K562 (cell line): ENCODE results near the gene SART1. TPM values are rescaled to one million over a fixed set of nuclear protein-coding genes. Genes with fewer than 3 reads are reported as not detected.

ENCODE experiments used
- ATAC-seq: fragments of 200-7000 bp; cut with Tn5 transposase; 3 replicates; pipeline ENCODE4 v1.9.1; 2020; ENCODE audit warnings: moderate library complexity
- BruUV-seq: library from RNA; stranded (reverse); fragments of 400-500 nt; replicated peaks from 2 replicates; lab custom pipeline; 2021; lab: Mats Ljungman, UMichigan
- CTCF ChIA-PET: fragments of 300-600 bp; formaldehyde crosslinking; extraction: SDS; loops from one replicate; lab custom pipeline; 2021; ENCODE audit warnings: low intra/inter-chr PET ratio; lab: Yijun Ruan, JAX
- POLR2A ChIA-PET: fragments of 300-600, 350-650 bp; sonication (Branson Sonifier 250); formaldehyde crosslinking; extraction: SDS; loops from one replicate; lab custom pipeline; 2021; ENCODE audit warnings: antibody characterized with exemption, inconsistent platforms; lab: Yijun Ruan, JAX
- DNase-seq, 4 experiments: peaks; one replicate each; pipeline versions ENCODE4 v3.0.0 to v3.0.0-alpha.2; 2011 to 2018; ENCODE audit warnings: low spot score in 3 of 4, mixed read lengths in 3 of 4; ENCODE audit errors: extremely low read depth in 1 of 4
- FAIRE-seq: peaks from 2 replicates; lab custom pipeline; 2011; peaks lifted over from hg19 to GRCh38; lab: Jason Lieb, UNC
- H2AFZ ChIP-seq: 2 replicates; pipeline ENCODE4 v1.6.0; 2011; ENCODE audit warnings: low read depth, low read length, control low read depth, inconsistent platforms
- H3K27ac ChIP-seq: fragments of 200-600 bp; 3 replicates; pipeline ENCODE4 v1.8.0; 2011; ENCODE audit warnings: low read depth, mild to moderate bottlenecking, control low read depth, inconsistent platforms, low read length, moderate library complexity, mixed read lengths; ENCODE audit errors: extremely low read depth
- H3K27me3 ChIP-seq, 2 experiments: fragments of 300-600 bp in 1 of 2; 2 replicates in 1 of 2; 3 replicates in 1 of 2; pipeline versions ENCODE4 v1.6.0 to v1.8.0; 2011; ENCODE audit warnings: inconsistent platforms in 2 of 2, low read length in 2 of 2, mild to moderate bottlenecking in 1 of 2, mixed read lengths in 1 of 2, moderate library complexity in 1 of 2; ENCODE audit not compliant: control insufficient read depth in 2 of 2, insufficient read depth in 2 of 2
- H3K36me3 ChIP-seq: fragments of 300-600 bp; 3 replicates; pipeline ENCODE4 v1.8.0; 2011; ENCODE audit warnings: mild to moderate bottlenecking, low read length, inconsistent platforms; ENCODE audit not compliant: control insufficient read depth, insufficient read depth
- H3K4me1 ChIP-seq, 2 experiments: fragments of 200-600 bp in 1 of 2; replicated peaks in 1 of 2; 2 replicates in 1 of 2; 3 replicates in 1 of 2; pipeline versions ENCODE4 v1.5.1 to v1.8.0; 2011; ENCODE audit warnings: inconsistent platforms in 2 of 2, low read length in 2 of 2, mild to moderate bottlenecking in 1 of 2, mixed read lengths in 1 of 2, moderate library complexity in 1 of 2; ENCODE audit not compliant: control insufficient read depth in 2 of 2, insufficient read depth in 2 of 2
- H3K4me2 ChIP-seq: 2 replicates; pipeline ENCODE4 v1.6.1; 2011; ENCODE audit warnings: low read length, control low read depth, inconsistent platforms, mixed read lengths; ENCODE audit not compliant: insufficient read depth
- H3K4me3 ChIP-seq: fragments of 200-600 bp; sonication (generic), shearing (Covaris generic); 2 replicates; pipeline ENCODE4 v1.5.1; 2016; ENCODE audit warnings: control low read depth, inconsistent platforms
- H3K79me2 ChIP-seq: fragments of 200-600 bp; 3 replicates; pipeline ENCODE4 v1.8.0; 2011; ENCODE audit warnings: low read length, inconsistent platforms; ENCODE audit not compliant: control insufficient read depth, insufficient read depth
- H3K9ac ChIP-seq, 2 experiments: 2 replicates each; pipeline versions ENCODE4 v1.6.0 to v1.6.1; 2011; ENCODE audit warnings: low read depth in 2 of 2, low read length in 2 of 2, control low read depth in 1 of 2, inconsistent platforms in 1 of 2, mild to moderate bottlenecking in 1 of 2, mixed read lengths in 1 of 2; ENCODE audit not compliant: insufficient read depth in 1 of 2
- H3K9me1 ChIP-seq: one replicate; pipeline ENCODE4 v1.6.0; 2011; ENCODE audit warnings: inconsistent platforms, mild to moderate bottlenecking, low read length, moderate library complexity; ENCODE audit not compliant: control insufficient read depth, insufficient read depth
- H3K9me3 ChIP-seq: replicated peaks from 2 replicates; pipeline ENCODE4 v1.5.1; 2011; ENCODE audit warnings: low read depth, low read length, inconsistent platforms; ENCODE audit not compliant: control insufficient read depth, insufficient read depth
- H4K20me1 ChIP-seq: replicated peaks from 2 replicates; pipeline ENCODE4 v1.6.1; 2011; ENCODE audit warnings: low read length, inconsistent platforms, mixed read lengths; ENCODE audit not compliant: control insufficient read depth, insufficient read depth
- ARHGAP35 ChIP-seq: fragments of 450-650 bp; IDR thresholded peaks from 2 replicates; pipeline ENCODE4 v1.6.1; 2018; ENCODE audit not compliant: partially characterized antibody
- CSDE1 ChIP-seq, 2 experiments: fragments of 450-650 bp; IDR thresholded peaks; 2 replicates each; pipeline ENCODE4 v1.6.1; 2016; ENCODE audit warnings: mild to moderate bottlenecking in 1 of 2
- ELF1 ChIP-seq: fragments of 200-800 bp; sonication (Bioruptor generic); IDR thresholded peaks from 2 replicates; pipeline ENCODE4 v1.6.1; 2016; ENCODE audit warnings: missing genetic modification characterization, missing compliant biosample characterization
- ETV1 ChIP-seq: fragments of 450-650 bp; conservative IDR thresholded peaks from 2 replicates; pipeline ENCODE4 v1.6.1; 2016; ENCODE audit warnings: missing genetic modification characterization, control low read depth, low read depth, missing compliant biosample characterization
- FOXJ3 ChIP-seq: sonication (generic); formaldehyde crosslinking; IDR thresholded peaks from 2 replicates; pipeline ENCODE4 v1.4.0; 2020; ENCODE audit warnings: mild to moderate bottlenecking, missing genetic modification reagents
- GTF2F1 ChIP-seq: IDR thresholded peaks from 2 replicates; pipeline ENCODE4 v1.6.1; 2011; ENCODE audit warnings: low read depth, low read length, improper control_type of control experiment
- KAT7 ChIP-seq: sonication (generic); formaldehyde crosslinking; IDR thresholded peaks from 2 replicates; pipeline ENCODE4 v1.8.0; 2022; ENCODE audit warnings: missing genetic modification reagents, mild to moderate bottlenecking, borderline replicate concordance
- KDM4B ChIP-seq, 2 experiments: fragments of 450-650 bp in 1 of 2; sonication (generic) in 1 of 2; IDR thresholded peaks; 2 replicates each; pipeline ENCODE4 v1.6.1; 2016 to 2017; ENCODE audit warnings: borderline replicate concordance in 2 of 2, antibody characterized with exemption in 1 of 2, low read depth in 1 of 2, mild to moderate bottlenecking in 1 of 2
- SP1 ChIP-seq: sonication (generic); formaldehyde crosslinking; IDR thresholded peaks from 2 replicates; pipeline ENCODE4 v1.8.1; 2022; ENCODE audit warnings: mild to moderate bottlenecking, missing genetic modification reagents
- STAG1 ChIP-seq: sonication (generic); formaldehyde crosslinking; IDR thresholded peaks from 2 replicates; pipeline ENCODE4 v1.5.0; 2020; ENCODE audit warnings: missing genetic modification reagents, borderline replicate concordance
- TAF1 ChIP-seq: IDR thresholded peaks from 2 replicates; pipeline ENCODE4 v1.6.1; 2011; ENCODE audit warnings: mild to moderate bottlenecking, low read length, moderate library complexity; ENCODE audit not compliant: insufficient read depth, control insufficient read depth, severe bottlenecking; ENCODE audit errors: extremely low read depth
- YBX1 ChIP-seq: fragments of 450-650 bp; IDR thresholded peaks from 2 replicates; pipeline ENCODE4 v1.7.1; 2016; ENCODE audit warnings: mild to moderate bottlenecking
- ZFP30 ChIP-seq: fragments of 250-450 bp; sonication (Bioruptor Pico); IDR thresholded peaks from 2 replicates; pipeline ENCODE4 v1.8.0; 2022; ENCODE audit warnings: moderate library complexity, mild to moderate bottlenecking, inconsistent platforms, borderline replicate concordance
- ZNF347 ChIP-seq: fragments of 450-650 bp; formaldehyde crosslinking; IDR thresholded peaks from 2 replicates; pipeline ENCODE4 v1.4.0; 2020; ENCODE audit warnings: low read depth, mild to moderate bottlenecking, moderate library complexity
- ZNF41 ChIP-seq: fragments of 250-450 bp; sonication (Bioruptor Pico); conservative IDR thresholded peaks from 2 replicates; pipeline ENCODE4 v1.4.0; 2020; ENCODE audit warnings: mild to moderate bottlenecking
- ZNF431 ChIP-seq: sonication (generic); formaldehyde crosslinking; IDR thresholded peaks from 2 replicates; pipeline ENCODE4 v1.8.0; 2022; ENCODE audit warnings: mild to moderate bottlenecking, missing genetic modification reagents
- ZNF75A ChIP-seq: fragments of 450-650 bp; formaldehyde crosslinking; IDR thresholded peaks from 2 replicates; pipeline ENCODE4 v1.4.0; 2020; ENCODE audit warnings: mild to moderate bottlenecking
- WGBS: fragments of 100-300 bp; shearing (Covaris generic); methylation state at CpG from one replicate; pipeline ENCODE4 v1.1.6; 2016; ENCODE audit warnings: low coverage, mixed read lengths; ENCODE audit not compliant: insufficient coverage; ENCODE audit errors: missing lambda C conversion rate; 5-methylcytosine and 5-hydroxymethylcytosine counted together
- in situ Hi-C: fragments of 300-500 bp; cut with MboI; formaldehyde crosslinking; loops from 4 replicates; pipeline ENCODE4 v1.15.0; 2018; ENCODE audit warnings: inconsistent platforms, mixed read lengths
- intact Hi-C: fragments of 100-400 bp; cut with micrococcal nuclease; formaldehyde crosslinking; loops from 2 replicates; pipeline ENCODE4 v1.14.2; 2022
- polyA plus RNA-seq, 8 experiments: library from polyadenylated mRNA; depleted of rRNA in 4 of 8; stranded (reverse) in 5 of 8; unstranded in 3 of 8; fragments of >200 nt; fragmentation: Nextera tagmentation in 2 of 8; fragmentation: Illumina TruSeq in 1 of 8; extraction: Ambion mirVana in 2 of 8; extraction: Trizol in 1 of 8; gene quantifications; 2 replicates each; pipeline versions ENCODE4 v1.2.1 to v1.2.3, GENCODE V29; 2011 to 2014; ENCODE audit warnings: inconsistent platforms in 1 of 8, missing spikeins in 1 of 8
- total RNA-seq, 7 experiments: library from RNA; depleted of rRNA in 6 of 7; stranded (reverse); fragments of >200 nt in 6 of 7; fragmentation: Illumina TruSeq in 2 of 7; extraction: Trizol in 2 of 7; gene quantifications; 2 replicates each; pipeline versions ENCODE4 v1.2.1 to v1.2.3, GENCODE V29; 2011 to 2021; ENCODE audit warnings: low replicate concordance in 1 of 7
- TF ChIP-seq, protein P1 (sequence below): fragments of 250-450 bp; sonication (Bioruptor Pico); IDR thresholded peaks from 2 replicates; pipeline ENCODE4 v1.8.0; 2021; ENCODE audit warnings: mild to moderate bottlenecking, moderate library complexity
- TF ChIP-seq, protein P2 (sequence below): fragments of 200-800 bp; sonication (Bioruptor generic); IDR thresholded peaks from 2 replicates; pipeline ENCODE4 v1.6.1; 2017; ENCODE audit warnings: missing genetic modification characterization, missing compliant biosample characterization
- TF ChIP-seq, protein P3 (sequence below): sonication (generic); formaldehyde crosslinking; IDR thresholded peaks from 2 replicates; pipeline ENCODE4 v1.5.0; 2020; ENCODE audit warnings: missing genetic modification reagents

SART1 gene
- total and polyA plus RNA-seq, 9 of the 15 experiments (the other 6 are each of a cell fraction or from before 2014, with no cell fraction given) = 4.8 to 84.1 (median 31.7) TPM

DNA sequence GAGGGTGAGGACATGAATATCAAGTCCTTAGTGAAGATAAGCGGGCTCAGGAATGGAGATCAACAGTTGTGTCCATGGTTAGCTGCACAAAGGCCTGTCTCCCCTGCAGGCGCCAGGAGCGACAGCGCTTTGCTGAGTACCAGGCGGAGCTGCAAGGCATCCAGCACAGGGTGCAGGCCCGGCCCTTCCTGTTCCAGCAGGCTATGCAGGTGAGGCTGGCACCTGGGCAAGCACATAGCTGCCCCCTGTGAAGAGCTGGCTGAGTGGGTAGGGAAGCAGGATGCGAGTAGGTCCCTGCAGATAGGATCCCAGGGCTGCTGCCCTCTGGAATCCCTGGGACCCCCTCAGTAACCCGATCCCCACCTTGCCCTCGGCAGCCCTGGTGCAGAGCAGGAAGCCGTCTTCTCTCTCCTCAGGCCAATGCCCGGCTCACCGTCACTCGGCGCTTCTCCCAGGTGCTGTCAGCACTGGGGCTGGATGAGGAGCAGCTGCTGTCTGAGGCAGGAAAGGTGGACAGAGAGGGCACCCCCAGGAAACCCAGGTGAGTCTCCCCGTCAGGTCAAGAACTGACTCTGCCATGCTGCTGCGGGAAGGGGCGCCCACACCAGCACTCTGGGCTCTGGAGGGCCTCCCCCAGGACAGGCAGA, 2.6 kb upstream of the SART1 start:
- POLR2A ChIA-PET = interaction anchor here (0.5 to 1.9 kb wide), 7 partner anchors 10 to 66 kb away, joined by 3 to 7 read pairs (median 4); partner anchors contain the start of genes FOSL1 and TSGA10IP
- Histone ChIP-seq H3K36me3 (peaks cover 6% of the 10 kb centered on the region; the same call in 1 of the 3 replicates), H3K9me3 (no peaks in the 10 kb centered on the region), H3K4me1 (peaks cover 12 to 31% of the 10 kb centered on the region in 2 experiments; a peak in 4 of 5 replicates), H3K27me3 (no peaks in the 10 kb centered on the region), H4K20me1 (0 out of 2 replicates have a peak, but pooled peaks cover 2% of the 10 kb centered on the region), H3K27ac (no peak overlapping the region), H3K4me2 (no peak overlapping the region), H2AFZ (no peak overlapping the region; the same call in 1 of the 2 replicates), H3K9me1 (peaks cover 3% of the 10 kb centered on the region), H3K9ac (peak overlapping the region in 1 of 2 experiments; percentile 37; a peak in 2 of 4 replicates), H3K79me2 (peaks cover 28% of the 10 kb centered on the region), H3K4me3 (no peak overlapping the region)
- TF ChIP-seq FOXJ3 = no peak
- TF ChIP-seq ZFP30 = no peak
- TF ChIP-seq ETV1 (tag) = no peak
- no peak for TF ChIP-seq STAG1 (CRISPR knock-in tag)
- no peak for TF ChIP-seq ZNF347
- no peak for TF ChIP-seq CSDE1 (IDR thresholded peaks at IDR 0.05)
- no peak for TF ChIP-seq GTF2F1
- TF ChIP-seq ZNF431 (CRISPR knock-in tag) = no peak
- no peak for TF ChIP-seq KDM4B (IDR thresholded peaks at IDR 0.05; ENCODE audit: borderline replicate concordance in 2 of 2, low read depth in 1 of 2)
- no peak for TF ChIP-seq TAF1
- no peak for TF ChIP-seq ZNF41 (CRISPR knock-in tag)
- TF ChIP-seq YBX1 = no peak
- no peak for TF ChIP-seq KAT7 (CRISPR knock-in tag)
- no peak for TF ChIP-seq ZNF75A (CRISPR knock-in tag)
- TF ChIP-seq, protein P1, sequence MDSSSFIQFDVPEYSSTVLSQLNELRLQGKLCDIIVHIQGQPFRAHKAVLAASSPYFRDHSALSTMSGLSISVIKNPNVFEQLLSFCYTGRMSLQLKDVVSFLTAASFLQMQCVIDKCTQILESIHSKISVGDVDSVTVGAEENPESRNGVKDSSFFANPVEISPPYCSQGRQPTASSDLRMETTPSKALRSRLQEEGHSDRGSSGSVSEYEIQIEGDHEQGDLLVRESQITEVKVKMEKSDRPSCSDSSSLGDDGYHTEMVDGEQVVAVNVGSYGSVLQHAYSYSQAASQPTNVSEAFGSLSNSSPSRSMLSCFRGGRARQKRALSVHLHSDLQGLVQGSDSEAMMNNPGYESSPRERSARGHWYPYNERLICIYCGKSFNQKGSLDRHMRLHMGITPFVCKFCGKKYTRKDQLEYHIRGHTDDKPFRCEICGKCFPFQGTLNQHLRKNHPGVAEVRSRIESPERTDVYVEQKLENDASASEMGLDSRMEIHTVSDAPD = no peak
- TF ChIP-seq ARHGAP35 = no peak
- TF ChIP-seq, protein P2, sequence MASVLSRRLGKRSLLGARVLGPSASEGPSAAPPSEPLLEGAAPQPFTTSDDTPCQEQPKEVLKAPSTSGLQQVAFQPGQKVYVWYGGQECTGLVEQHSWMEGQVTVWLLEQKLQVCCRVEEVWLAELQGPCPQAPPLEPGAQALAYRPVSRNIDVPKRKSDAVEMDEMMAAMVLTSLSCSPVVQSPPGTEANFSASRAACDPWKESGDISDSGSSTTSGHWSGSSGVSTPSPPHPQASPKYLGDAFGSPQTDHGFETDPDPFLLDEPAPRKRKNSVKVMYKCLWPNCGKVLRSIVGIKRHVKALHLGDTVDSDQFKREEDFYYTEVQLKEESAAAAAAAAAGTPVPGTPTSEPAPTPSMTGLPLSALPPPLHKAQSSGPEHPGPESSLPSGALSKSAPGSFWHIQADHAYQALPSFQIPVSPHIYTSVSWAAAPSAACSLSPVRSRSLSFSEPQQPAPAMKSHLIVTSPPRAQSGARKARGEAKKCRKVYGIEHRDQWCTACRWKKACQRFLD (CRISPR knock-in tag) = no peak
- TF ChIP-seq, protein P3, sequence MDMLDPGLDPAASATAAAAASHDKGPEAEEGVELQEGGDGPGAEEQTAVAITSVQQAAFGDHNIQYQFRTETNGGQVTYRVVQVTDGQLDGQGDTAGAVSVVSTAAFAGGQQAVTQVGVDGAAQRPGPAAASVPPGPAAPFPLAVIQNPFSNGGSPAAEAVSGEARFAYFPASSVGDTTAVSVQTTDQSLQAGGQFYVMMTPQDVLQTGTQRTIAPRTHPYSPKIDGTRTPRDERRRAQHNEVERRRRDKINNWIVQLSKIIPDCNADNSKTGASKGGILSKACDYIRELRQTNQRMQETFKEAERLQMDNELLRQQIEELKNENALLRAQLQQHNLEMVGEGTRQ (CRISPR knock-in tag) = no peak
- TF ChIP-seq SP1 (CRISPR knock-in tag) = no peak
- no peak for TF ChIP-seq ELF1 (tag)
- WGBS = 78% methylated on average over 12 of the region's 17 CpGs
- BruUV-seq = no TSS peak
- no peak for ATAC-seq
- CTCF ChIA-PET = no interaction called here
- no peak for DNase-seq
- in situ Hi-C loops (no loop called here), intact Hi-C loops (no loop called here)
- FAIRE-seq = no peak
